ENCODE results near the gene PLET1. TPM values are rescaled to one million over a fixed set of nuclear protein-coding genes. Genes with fewer than 3 reads are reported as not detected.

Gene PLET1
- total and polyA plus RNA-seq, 2 donors (not counting 1 experiment from before 2014, with no cell fraction given) = not detected

DNA sequence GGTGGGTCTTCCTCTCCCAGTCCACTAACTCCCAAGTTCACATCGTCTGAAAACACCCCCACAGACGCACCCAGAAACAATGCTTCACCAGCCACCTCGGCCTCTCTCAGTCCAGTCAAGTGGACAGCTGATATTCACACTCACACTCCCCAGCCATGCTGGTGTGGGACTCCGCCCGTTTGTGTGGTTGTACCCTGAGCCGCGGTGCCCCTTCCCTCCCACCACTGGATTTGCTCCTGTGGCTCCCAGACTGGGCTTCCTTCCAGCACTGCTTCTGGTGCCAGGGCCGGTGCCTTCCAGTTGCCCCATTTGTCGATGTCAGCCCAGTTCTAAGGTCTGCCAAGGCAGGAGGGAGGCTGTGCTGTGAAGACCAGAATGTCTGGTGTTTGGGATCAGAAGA lies 37.9 kb upstream of the PLET1 start:
- Mint-ChIP-seq H3K27me3 (no peaks in the 10 kb centered on the region), H3K4me3 (no peak overlapping the region), H3K9me3 (ENCODE audit: insufficient read depth) (no peaks in the 10 kb centered on the region), H3K4me1 (no peaks in the 10 kb centered on the region), H3K27ac (no peak overlapping the region)
- H3K9ac ChIP-seq (ENCODE audit: low read length) = no peak overlapping the region
- H3K4me2 ChIP-seq (replicated peaks; ENCODE audit: low read depth, low read length, poor library complexity, severe bottlenecking) = no peak overlapping the region
- no peak for ATAC-seq (ENCODE audit: low read depth)
- DNase-seq = no peak
- no peak overlapping the region for H2AFZ ChIP-seq (ENCODE audit: insufficient read depth, low read depth, low read length, poor library complexity, severe bottlenecking)
- no peaks in the 10 kb centered on the region for H3K79me2 ChIP-seq (ENCODE audit: control insufficient read depth, insufficient read depth, low read length)
- H4K20me1 ChIP-seq (ENCODE audit: control insufficient read depth, insufficient read depth, low read length, poor library complexity, severe bottlenecking) = no peaks in the 10 kb centered on the region
- CTCF ChIA-PET = no interaction called here
- H3K4me3 ChIP-seq (ENCODE audit: control extremely low read depth in 1 of 5, extremely low read depth in 1 of 5, insufficient read depth in 1 of 5, low read depth in 2 of 5, low read length in 4 of 5) = no peak overlapping the region
- intact Hi-C loops (cut with micrococcal nuclease) = no loop called here
- no peaks in the 10 kb centered on the region for H3K4me1 ChIP-seq (ENCODE audit: control insufficient read depth in 2 of 2, insufficient read depth in 2 of 2, low read length in 2 of 2)
- POLR2A ChIA-PET = no interaction called here
- TF ChIP-seq, protein P1, sequence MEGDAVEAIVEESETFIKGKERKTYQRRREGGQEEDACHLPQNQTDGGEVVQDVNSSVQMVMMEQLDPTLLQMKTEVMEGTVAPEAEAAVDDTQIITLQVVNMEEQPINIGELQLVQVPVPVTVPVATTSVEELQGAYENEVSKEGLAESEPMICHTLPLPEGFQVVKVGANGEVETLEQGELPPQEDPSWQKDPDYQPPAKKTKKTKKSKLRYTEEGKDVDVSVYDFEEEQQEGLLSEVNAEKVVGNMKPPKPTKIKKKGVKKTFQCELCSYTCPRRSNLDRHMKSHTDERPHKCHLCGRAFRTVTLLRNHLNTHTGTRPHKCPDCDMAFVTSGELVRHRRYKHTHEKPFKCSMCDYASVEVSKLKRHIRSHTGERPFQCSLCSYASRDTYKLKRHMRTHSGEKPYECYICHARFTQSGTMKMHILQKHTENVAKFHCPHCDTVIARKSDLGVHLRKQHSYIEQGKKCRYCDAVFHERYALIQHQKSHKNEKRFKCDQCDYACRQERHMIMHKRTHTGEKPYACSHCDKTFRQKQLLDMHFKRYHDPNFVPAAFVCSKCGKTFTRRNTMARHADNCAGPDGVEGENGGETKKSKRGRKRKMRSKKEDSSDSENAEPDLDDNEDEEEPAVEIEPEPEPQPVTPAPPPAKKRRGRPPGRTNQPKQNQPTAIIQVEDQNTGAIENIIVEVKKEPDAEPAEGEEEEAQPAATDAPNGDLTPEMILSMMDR (IDR thresholded peaks at IDR 0.05) = no peak
- no peak for TF ChIP-seq EZH2 (IDR thresholded peaks at IDR 0.05; ENCODE audit: borderline replicate concordance, insufficient read depth, low read depth, low read length, poor library complexity, severe bottlenecking)
- no peaks in the 10 kb centered on the region for H3K9me3 ChIP-seq (ENCODE audit: control extremely low read depth in 1 of 3, control insufficient read depth in 2 of 3, insufficient read depth in 1 of 3, low read length in 2 of 3)
- H3K27me3 ChIP-seq (replicated peaks in 1 of 4; ENCODE audit: control extremely low read depth in 1 of 4, control insufficient read depth in 3 of 4, insufficient read depth in 4 of 4, low read length in 3 of 4) = no peaks in the 10 kb centered on the region
- no peaks in the 10 kb centered on the region for H3K36me3 ChIP-seq (replicated peaks in 1 of 2; ENCODE audit: control extremely low read depth in 1 of 2, control insufficient read depth in 1 of 2, extremely low read depth in 1 of 2, insufficient read depth in 2 of 2, low read length in 1 of 2)
- no peak overlapping the region for H3K27ac ChIP-seq (ENCODE audit: low read length in 2 of 2)
- WGBS (ENCODE audit: insufficient coverage) = 89% methylated on average over 8 of the region's 9 CpGs

DNA sequence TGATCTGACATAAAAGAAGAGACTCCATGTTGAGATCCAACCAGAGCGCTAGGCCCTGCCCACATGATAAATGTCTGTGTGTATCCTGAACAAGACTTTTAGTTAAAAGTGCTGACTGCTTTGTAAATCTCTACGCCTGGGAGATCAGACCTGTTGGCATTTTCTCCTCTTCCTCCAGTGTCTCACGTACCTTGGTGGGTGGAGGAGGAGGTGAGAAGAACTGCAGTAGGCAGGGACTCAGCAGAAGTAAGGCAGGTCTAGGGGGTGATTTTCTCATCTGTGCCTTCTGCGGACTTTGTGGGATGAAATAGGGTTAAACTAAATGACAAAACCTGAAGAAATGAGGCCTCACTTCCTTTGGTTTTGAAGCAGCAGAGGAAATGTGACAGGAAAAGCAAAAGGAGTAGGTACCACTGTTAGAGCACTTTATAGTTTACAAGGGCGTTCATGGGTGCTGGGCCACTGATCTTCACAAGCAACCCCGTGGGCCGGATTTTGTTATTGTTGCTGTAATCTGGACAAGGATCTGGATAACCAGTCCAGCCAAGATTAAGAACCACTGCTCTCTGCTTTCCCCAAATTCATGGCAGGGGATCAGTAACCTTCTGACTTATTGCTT lies 36.7 kb upstream of the PLET1 start:
- DNase-seq = no peak
- POLR2A ChIA-PET = no interaction called here
- intact Hi-C loops (cut with micrococcal nuclease) = no loop called here
- H3K9me3 ChIP-seq (ENCODE audit: control extremely low read depth in 1 of 3, control insufficient read depth in 2 of 3, insufficient read depth in 1 of 3, low read length in 2 of 3) = no peaks in the 10 kb centered on the region
- 63% methylated on average over 5 of the region's 7 CpGs for WGBS (ENCODE audit: insufficient coverage)
- Mint-ChIP-seq H3K9me3 (ENCODE audit: insufficient read depth) (no peaks in the 10 kb centered on the region), H3K27ac (no peak overlapping the region), H3K4me3 (no peak overlapping the region), H3K4me1 (no peaks in the 10 kb centered on the region), H3K27me3 (no peaks in the 10 kb centered on the region)
- no peak overlapping the region for H3K9ac ChIP-seq (ENCODE audit: low read length)
- H3K4me2 ChIP-seq (replicated peaks; ENCODE audit: low read depth, low read length, poor library complexity, severe bottlenecking) = no peak overlapping the region
- TF ChIP-seq EZH2 (IDR thresholded peaks at IDR 0.05; ENCODE audit: borderline replicate concordance, insufficient read depth, low read depth, low read length, poor library complexity, severe bottlenecking) = no peak
- TF ChIP-seq, protein P1 (IDR thresholded peaks at IDR 0.05) = no peak
- no peak for ATAC-seq (ENCODE audit: low read depth)
- H3K27ac ChIP-seq (ENCODE audit: low read length in 2 of 2) = no peak overlapping the region
- no peak overlapping the region for H3K4me3 ChIP-seq (ENCODE audit: control extremely low read depth in 1 of 5, extremely low read depth in 1 of 5, insufficient read depth in 1 of 5, low read depth in 2 of 5, low read length in 4 of 5)
- H3K79me2 ChIP-seq (ENCODE audit: control insufficient read depth, insufficient read depth, low read length) = no peaks in the 10 kb centered on the region
- no peaks in the 10 kb centered on the region for H4K20me1 ChIP-seq (ENCODE audit: control insufficient read depth, insufficient read depth, low read length, poor library complexity, severe bottlenecking)
- no peaks in the 10 kb centered on the region for H3K4me1 ChIP-seq (ENCODE audit: control insufficient read depth in 2 of 2, insufficient read depth in 2 of 2, low read length in 2 of 2)
- H2AFZ ChIP-seq (ENCODE audit: insufficient read depth, low read depth, low read length, poor library complexity, severe bottlenecking) = no peak overlapping the region
- no peaks in the 10 kb centered on the region for H3K27me3 ChIP-seq (replicated peaks in 1 of 4; ENCODE audit: control extremely low read depth in 1 of 4, control insufficient read depth in 3 of 4, insufficient read depth in 4 of 4, low read length in 3 of 4)
- no peaks in the 10 kb centered on the region for H3K36me3 ChIP-seq (replicated peaks in 1 of 2; ENCODE audit: control extremely low read depth in 1 of 2, control insufficient read depth in 1 of 2, extremely low read depth in 1 of 2, insufficient read depth in 2 of 2, low read length in 1 of 2)
- CTCF ChIA-PET = no interaction called here

Measured in B cell (primary cell).